GM12865 (cell line): ENCODE results near the gene PLEKHD1.

Source experiments
- DNase-seq: peaks from one replicate; pipeline ENCODE4 v3.0.0; 2010; ENCODE audit warnings: low read depth
- H3K4me3 ChIP-seq: 2 replicates; pipeline ENCODE4 v1.5.1; 2011; ENCODE audit warnings: mild to moderate bottlenecking, low read depth, low read length, control low read depth
- CTCF ChIP-seq: IDR thresholded peaks from 2 replicates; pipeline ENCODE4 v1.5.1; 2011; ENCODE audit warnings: low read length, control low read depth, low read depth, inconsistent platforms; ENCODE audit not compliant: insufficient read depth; ENCODE audit errors: missing control alignments

Gene PLEKHD1

GRCh38 chr14:69499436-69499835 is 14.9 kb downstream of the PLEKHD1 start:
- H3K4me3 ChIP-seq = no peak overlapping the region
- no peak for TF ChIP-seq CTCF
- DNase-seq = no peak

GRCh38 chr14:69500096-69500495 is 15.6 kb downstream of the PLEKHD1 start:
- DNase-seq = no peak
- H3K4me3 ChIP-seq = no peak overlapping the region
- TF ChIP-seq CTCF = no peak

- no peak for DNase-seq
- TF ChIP-seq CTCF = no peak
- no peak overlapping the region for H3K4me3 ChIP-seq
Observed at GRCh38 chr14:69500736-69501135, 16.2 kb downstream of the PLEKHD1 start.

GRCh38 chr14:69501423-69501838 is 16.9 kb downstream of the PLEKHD1 start:
- DNase-seq = no peak
- H3K4me3 ChIP-seq = no peak overlapping the region
- TF ChIP-seq CTCF = no peak

- DNase-seq = no peak
- no peak for TF ChIP-seq CTCF
- no peak overlapping the region for H3K4me3 ChIP-seq
Observed at GRCh38 chr14:69504775-69505174, 20.2 kb downstream of the PLEKHD1 start.

GRCh38 chr14:69505338-69506240 is 21.1 kb downstream of the PLEKHD1 start:
- TF ChIP-seq CTCF = no peak
- no peak for DNase-seq
- H3K4me3 ChIP-seq = no peak overlapping the region

- no peak for TF ChIP-seq CTCF
- no peak for DNase-seq
- no peak overlapping the region for H3K4me3 ChIP-seq
Observed at GRCh38 chr14:69506241-69506595, 21.7 kb downstream of the PLEKHD1 start.
